ENCODE measurements around the gene FGD2. TPM values are rescaled to one million over a fixed set of nuclear protein-coding genes. Genes with fewer than 3 reads are reported as not detected.
"Not testable (repeated sequence)": the region's sequence is repeated elsewhere in the genome, so short reads cannot be mapped to it uniquely, and the experiment has no call there.

Gene FGD2
- total and polyA plus RNA-seq, 2 of the 4 experiments (the other 2 are of a cell fraction), result 0.07 TPM; not detected in 1

GRCh38 chr6:36989264-36989663 lies 16.2 kb upstream of the FGD2 start:
- Histone ChIP-seq H3K4me3 (ENCODE audit: insufficient read depth, low read depth, low read length) (no peak overlapping the region), H3K56ac (ENCODE audit: extremely low read depth, insufficient read depth, low read length) (no peak overlapping the region), H2AFZ (replicated peaks; ENCODE audit: low read length, poor library complexity) (no peak overlapping the region), H3K36me3 (ENCODE audit: control insufficient read depth, insufficient read depth, low read length) (no peaks in the 10 kb centered on the region), H3K23ac (ENCODE audit: low read depth, low read length) (no peak overlapping the region), H2AK9ac (replicated peaks; ENCODE audit: low read depth, low read length, poor library complexity) (no peak overlapping the region), H3K4me1 (ENCODE audit: control insufficient read depth, insufficient read depth, low read length) (peaks cover 5% of the 10 kb centered on the region), H2BK5ac (ENCODE audit: low read depth, low read length, poor library complexity, severe bottlenecking) (no peak overlapping the region), H3K9ac (ENCODE audit: low read depth, low read length) (no peak overlapping the region), H2BK20ac (ENCODE audit: low read depth, low read length) (no peak overlapping the region), H4K91ac (ENCODE audit: insufficient read depth, low read depth, low read length) (no peak overlapping the region), H4K5ac (ENCODE audit: low read depth, low read length) (no peak overlapping the region), H2BK15ac (ENCODE audit: low read depth, low read length) (no peak overlapping the region), H3K79me1 (ENCODE audit: low read depth in 1 of 2, low read length in 2 of 2) (peaks cover 9 to 20% of the 10 kb centered on the region in 2 experiments; a peak in 3 of 4 replicates), H3K9me3 (ENCODE audit: control insufficient read depth, insufficient read depth, low read length) (no peaks in the 10 kb centered on the region), H3K4me2 (ENCODE audit: low read depth, low read length) (no peak overlapping the region), H3K27ac (ENCODE audit: insufficient read depth, low read length) (no peak overlapping the region), H3K9me1 (ENCODE audit: insufficient read depth, low read length) (peaks cover 9% of the 10 kb centered on the region), H3K27me3 (ENCODE audit: control insufficient read depth, insufficient read depth, low read length) (peaks cover 8% of the 10 kb centered on the region), H3K18ac (ENCODE audit: low read depth, low read length) (no peak overlapping the region), H4K8ac (ENCODE audit: low read depth in 2 of 2, low read length in 2 of 2) (no peak overlapping the region), H2BK120ac (ENCODE audit: low read depth, low read length) (no peak overlapping the region), H3K4ac (ENCODE audit: low read depth, low read length) (no peak overlapping the region), H4K20me1 (ENCODE audit: insufficient read depth, low read length) (peaks cover 11% of the 10 kb centered on the region), H3K14ac (replicated peaks; ENCODE audit: low read depth, low read length) (no peak overlapping the region), H2AK5ac (ENCODE audit: low read depth, low read length) (no peak overlapping the region)
- ChIA-PET POLR2A (ENCODE audit: unreplicated experiment) (interaction anchor here (0.6 kb wide), 1 partner anchor 115 kb away, joined by 3 read pairs; the partner anchor contains the start of gene PPIL1), CTCF (interaction anchor here (0.7 kb wide), 1 partner anchor 28 kb away, joined by 5 read pairs; no protein-coding TSS in a partner anchor)
- intact Hi-C loops (cut with micrococcal nuclease) (no loop called here), dilution Hi-C loops (cut with HindIII; ENCODE audit: low sequenced_read_pairs, unreplicated experiment) (no loop called here), in situ Hi-C loops (cut with MboI; ENCODE audit: low sequenced_read_pairs) (loop anchor here (10.0 kb wide), 1 partner anchor 104 kb away; the partner anchor contains the start of gene C6orf89)
- DNase-seq (no peak), ATAC-seq (ENCODE audit: low read depth) (no peak)
- WGBS, 2 experiments (ENCODE audit: extremely low coverage in 2 of 2, insufficient read length in 1 of 2), result no CpG with 5 or more reads among the region's 6 CpGs
- TF ChIP-seq USF2 (IDR thresholded peaks at IDR 0.05; ENCODE audit: low read depth, low read length), result no peak
- no peak for TF ChIP-seq CEBPB (IDR thresholded peaks at IDR 0.05; ENCODE audit: low read depth, low read length)
- no peak for TF ChIP-seq FOS (IDR thresholded peaks at IDR 0.05; ENCODE audit: low read depth, low read length)
- no peak for TF ChIP-seq MXI1 (IDR thresholded peaks at IDR 0.05; ENCODE audit: borderline replicate concordance, low read depth, low read length)
- no peak for TF ChIP-seq BHLHE40 (IDR thresholded peaks at IDR 0.05; ENCODE audit: low read depth, low read length)
- no peak for TF ChIP-seq RAD21 (IDR thresholded peaks at IDR 0.05; ENCODE audit: low read length)
- no peak for TF ChIP-seq NFE2L2 (IDR thresholded peaks at IDR 0.05; ENCODE audit: low read depth, low read length)
- BruUV-seq (replicated peaks), result no TSS peak

DNA sequence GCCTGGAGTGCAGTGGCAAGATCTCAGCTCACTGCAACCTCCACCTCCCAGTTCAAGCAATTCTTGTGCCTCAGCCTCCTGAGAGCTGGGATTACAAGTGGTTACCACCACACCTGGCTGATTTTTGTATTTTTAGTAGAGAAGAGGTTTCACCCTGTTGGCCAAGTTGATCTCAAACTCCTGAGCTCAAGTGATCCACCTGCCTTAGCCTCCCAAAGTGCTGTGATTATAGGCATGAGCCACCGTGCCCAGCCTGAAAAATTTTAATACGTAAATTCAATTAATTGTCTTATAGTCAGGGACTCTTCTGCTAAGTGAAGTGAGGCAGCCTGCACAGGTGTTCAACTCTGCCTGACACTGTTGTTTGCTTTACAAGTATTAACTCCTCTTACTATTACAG lies 15.1 kb upstream of the FGD2 start:
- H2BK15ac ChIP-seq (ENCODE audit: low read depth, low read length); H4K5ac ChIP-seq (ENCODE audit: low read depth, low read length); H2BK120ac ChIP-seq (ENCODE audit: low read depth, low read length); H2AFZ ChIP-seq (replicated peaks; ENCODE audit: low read length, poor library complexity); H3K9me1 ChIP-seq (ENCODE audit: insufficient read depth, low read length); H3K14ac ChIP-seq (replicated peaks; ENCODE audit: low read depth, low read length); H2BK20ac ChIP-seq (ENCODE audit: low read depth, low read length); BruUV-seq (replicated peaks); H3K23ac ChIP-seq (ENCODE audit: low read depth, low read length); H3K27ac ChIP-seq (ENCODE audit: insufficient read depth, low read length); dilution Hi-C loops (cut with HindIII; ENCODE audit: low sequenced_read_pairs, unreplicated experiment); H4K20me1 ChIP-seq (ENCODE audit: insufficient read depth, low read length); H3K9me3 ChIP-seq (ENCODE audit: control insufficient read depth, insufficient read depth, low read length); H3K4me1 ChIP-seq (ENCODE audit: control insufficient read depth, insufficient read depth, low read length); H3K4ac ChIP-seq (ENCODE audit: low read depth, low read length); H2AK9ac ChIP-seq (replicated peaks; ENCODE audit: low read depth, low read length, poor library complexity); H2BK5ac ChIP-seq (ENCODE audit: low read depth, low read length, poor library complexity, severe bottlenecking); H4K91ac ChIP-seq (ENCODE audit: insufficient read depth, low read depth, low read length); ATAC-seq (ENCODE audit: low read depth); H3K4me3 ChIP-seq (ENCODE audit: insufficient read depth, low read depth, low read length); H3K4me2 ChIP-seq (ENCODE audit: low read depth, low read length); in situ Hi-C loops (cut with MboI; ENCODE audit: low sequenced_read_pairs); intact Hi-C loops (cut with micrococcal nuclease); H3K56ac ChIP-seq (ENCODE audit: extremely low read depth, insufficient read depth, low read length); DNase-seq; H2AK5ac ChIP-seq (ENCODE audit: low read depth, low read length); H3K18ac ChIP-seq (ENCODE audit: low read depth, low read length); H3K9ac ChIP-seq (ENCODE audit: low read depth, low read length); CTCF ChIA-PET; H3K36me3 ChIP-seq (ENCODE audit: control insufficient read depth, insufficient read depth, low read length); H4K8ac ChIP-seq (ENCODE audit: low read depth in 2 of 2, low read length in 2 of 2); POLR2A ChIA-PET (ENCODE audit: unreplicated experiment): not testable (repeated sequence)
- H3K79me1 ChIP-seq (ENCODE audit: low read depth in 1 of 2, low read length in 2 of 2), result peaks cover 9 to 11% of the 10 kb centered on the region in 2 experiments; a peak in 3 of 4 replicates
- peaks cover 15% of the 10 kb centered on the region for H3K27me3 ChIP-seq (ENCODE audit: control insufficient read depth, insufficient read depth, low read length)
- no CpG with 5 or more reads among the region's 2 CpGs for WGBS, 2 experiments (ENCODE audit: extremely low coverage in 2 of 2, insufficient read length in 1 of 2)
